ENCODE measurements around the gene CORO2B.

GRCh38 chr15:68595260-68595564 is 16.4 kb downstream of the CORO2B start:
- TF ChIP-seq RFX5 (IDR thresholded peaks at IDR 0.05; ENCODE audit: low read length) = no peak
- TF ChIP-seq CTCF (IDR thresholded peaks at IDR 0.05) = no peak
- no peak for TF ChIP-seq EZH2phosphoT487 (IDR thresholded peaks at IDR 0.05; ENCODE audit: borderline replicate concordance, low read depth)
- TF ChIP-seq RAD21 (IDR thresholded peaks at IDR 0.05; ENCODE audit: low read length) = no peak
- no peak for TF ChIP-seq CHD2 (IDR thresholded peaks at IDR 0.05; ENCODE audit: low read length, partially characterized antibody)
- no peak for TF ChIP-seq FOXM1 (IDR thresholded peaks at IDR 0.05; ENCODE audit: low read depth)
- no peak for TF ChIP-seq SIN3A (IDR thresholded peaks at IDR 0.05; ENCODE audit: borderline replicate concordance, low read depth, low read length)
- TF ChIP-seq YY1 (IDR thresholded peaks at IDR 0.05; ENCODE audit: low read depth) = no peak
